Epithelial cell of alveolus of lung (primary cell): ENCODE results near the gene PRPH. TPM values are rescaled to one million over a fixed set of nuclear protein-coding genes. Genes with fewer than 3 reads are reported as not detected.

Experiments used
- total RNA-seq: library from RNA; depleted of rRNA; stranded (reverse); fragments of >200 nt; gene quantifications from 2 replicates; pipeline ENCODE4 v1.2.1, GENCODE V29; 2015

Gene PRPH
- not detected in 2 replicates for total RNA-seq

GRCh38 chr12:49295082-49295936 is at the start of gene PRPH:
Gene PRPH, plus strand, starts transcription at chr12:49295147. Its CDS starts 54 bp downstream, at chr12:49295201.

DNA sequence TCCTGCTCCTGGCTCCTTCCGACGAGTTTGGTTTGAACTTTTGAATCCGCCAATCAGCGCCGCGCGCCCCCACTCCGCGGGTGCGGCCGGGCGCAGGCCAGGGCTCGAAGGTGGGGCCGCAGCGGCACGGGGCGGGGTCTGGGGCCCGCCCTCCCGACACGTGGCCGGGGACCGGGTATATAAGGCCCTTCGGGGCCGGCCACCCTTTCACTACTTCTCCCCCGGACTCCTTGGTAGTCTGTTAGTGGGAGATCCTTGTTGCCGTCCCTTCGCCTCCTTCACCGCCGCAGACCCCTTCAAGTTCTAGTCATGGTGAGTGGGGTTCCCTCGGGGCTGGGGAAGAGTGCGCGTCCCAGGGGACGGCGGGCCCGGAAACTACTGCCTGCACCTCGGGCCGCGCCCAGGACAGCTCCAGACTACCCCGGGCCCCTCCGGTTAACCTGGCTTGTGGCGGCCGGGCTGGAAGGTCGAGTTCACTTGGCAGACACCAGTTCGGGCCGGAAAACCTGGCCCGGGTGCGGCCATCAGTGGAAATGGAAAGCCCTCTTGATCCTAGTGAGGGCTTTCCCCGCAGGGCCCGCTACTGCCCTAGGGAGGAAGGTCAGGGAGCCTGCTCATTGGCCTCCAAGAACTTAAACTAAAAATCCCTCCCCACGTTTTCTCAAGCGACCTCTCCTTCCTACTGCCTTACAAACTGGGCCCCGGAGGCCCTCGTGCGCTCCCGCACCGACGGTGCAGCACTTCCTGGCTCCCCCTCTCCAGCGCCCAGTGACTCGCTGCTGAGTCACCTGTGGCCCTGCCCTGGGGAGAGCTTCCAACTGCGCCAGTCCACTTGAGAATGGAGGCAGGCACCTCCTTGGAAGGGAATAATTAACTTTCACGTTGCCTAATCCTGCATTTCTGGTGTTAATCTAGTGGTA is 29.8 kb upstream of the PRPH start, which contains the start of gene TUBA1C:
Gene TUBA1C (plus strand): TSS at position 210 of the 920 bp plus-strand sequence. CDS start 100 bp downstream, at position 310.

GRCh38 chr12:49322708-49323523 is 28.0 kb downstream of the PRPH start, which contains the start of gene TROAP:
Gene TROAP, plus strand, starts transcription at chr12:49323255. Its CDS starts 354 bp downstream, at chr12:49323609.

GRCh38 chr12:49336645-49337584 is 42.0 kb downstream of the PRPH start, which contains the start of gene C1QL4:
Gene C1QL4, minus strand, starts transcription at chr12:49337188. Its CDS starts 711 bp downstream, at chr12:49336477.

DNA sequence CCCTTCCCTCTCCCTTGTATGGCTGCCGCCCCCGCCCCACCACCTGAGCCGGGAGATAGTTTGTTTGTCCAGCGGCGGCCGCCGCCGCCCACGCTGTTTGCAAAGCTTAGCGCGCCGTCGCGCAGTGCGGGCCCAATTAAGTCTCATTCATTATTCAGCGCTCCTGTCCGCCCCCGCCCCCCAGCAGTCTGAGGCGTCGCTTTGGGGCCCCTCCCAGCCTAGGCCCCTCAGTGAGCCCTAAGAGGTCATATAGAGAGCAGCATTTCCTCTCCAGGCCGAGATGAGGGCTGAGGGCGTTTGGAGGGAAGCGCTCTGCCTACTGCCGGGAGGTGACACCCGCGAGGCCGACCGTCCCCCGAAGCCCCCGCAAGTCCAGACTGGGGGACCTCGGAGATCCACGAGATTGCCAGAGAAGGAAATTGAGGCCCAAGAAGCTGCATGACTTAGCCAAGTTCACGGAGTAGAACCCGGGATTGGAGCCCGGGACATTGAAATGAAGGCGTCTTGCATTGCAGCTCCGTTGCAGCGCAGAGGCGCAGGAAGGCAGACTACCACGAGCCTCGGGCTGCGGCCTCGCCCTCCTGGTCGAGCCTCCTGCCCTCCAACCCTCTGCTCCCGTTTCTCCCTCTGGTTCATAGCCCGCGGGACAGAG is 51.8 kb downstream of the PRPH start, which contains the start of gene DNAJC22:
Gene DNAJC22 (plus strand): TSS at position 230 of the 652 bp plus-strand sequence. CDS start 1,985 bp downstream, outside the sequence.

Other genes starting within 250 kb of the PRPH start
- gene KMT2D, start 234.4 kb upstream of the PRPH start, total RNA-seq: 16.4 and 42.4 TPM in 2 replicates
- gene RHEBL1, start 225.2 kb upstream of the PRPH start, total RNA-seq: 0.78 TPM in 1 of 2 replicates, not detected in the other
- gene DHH, start 200.3 kb upstream of the PRPH start, total RNA-seq: under 0.01 TPM in 1 of 2 replicates, not detected in the other
- 31.7 and 38.4 TPM in 2 replicates for gene LMBR1L, start 184.3 kb upstream of the PRPH start, total RNA-seq
- gene TUBA1B, start 163.8 kb upstream of the PRPH start, total RNA-seq: 571 and 3,378 TPM in 2 replicates
- 301 and 1,578 TPM in 2 replicates for gene TUBA1A, start 106.1 kb upstream of the PRPH start, total RNA-seq
- 219 and 860 TPM in 2 replicates for gene TUBA1C, start 30.1 kb upstream of the PRPH start, total RNA-seq
- 16.7 and 18.7 TPM in 2 replicates for gene TROAP, start 28.1 kb downstream of the PRPH start, total RNA-seq
- 0.78 and 0.88 TPM in 2 replicates for gene C1QL4, start 42.0 kb downstream of the PRPH start, total RNA-seq
- gene DNAJC22, start 51.7 kb downstream of the PRPH start, total RNA-seq: 9.7 and 21.5 TPM in 2 replicates
- gene SPATS2, start 72.3 kb downstream of the PRPH start, total RNA-seq: 31.0 and 33.1 TPM in 2 replicates
- gene KCNH3, start 243.9 kb downstream of the PRPH start, total RNA-seq: 0.08 and 0.26 TPM in 2 replicates